Nephron (organoid): Measurements from ENCODE around the gene ALKAL2.

Experiments used
- H3K27ac Mint-ChIP-seq, 3 experiments: 2 replicates each; pipeline ENCODE4 v1.8.0; 2020; ENCODE audit warnings: mixed read lengths in 3 of 3, mild to moderate bottlenecking in 2 of 3, moderate library complexity in 1 of 3
- H3K27me3 Mint-ChIP-seq: 2 replicates; pipeline ENCODE4 v1.8.0; 2021; ENCODE audit warnings: low read depth, mild to moderate bottlenecking, moderate library complexity, mixed read lengths
- H3K36me3 Mint-ChIP-seq: 2 replicates; pipeline ENCODE4 v1.8.0; 2020; ENCODE audit warnings: low read depth, mixed read lengths
- H3K4me1 Mint-ChIP-seq: 2 replicates; pipeline ENCODE4 v1.8.0; 2020; ENCODE audit warnings: mixed read lengths
- H3K4me3 Mint-ChIP-seq, 3 experiments: 2 replicates each; pipeline ENCODE4 v1.8.0; 2020; ENCODE audit warnings: mild to moderate bottlenecking in 3 of 3, mixed read lengths in 3 of 3, moderate library complexity in 2 of 3
- H3K9me3 Mint-ChIP-seq: 2 replicates; pipeline ENCODE4 v1.8.0; 2020; ENCODE audit warnings: mixed read lengths
- TF ChIP-seq, protein P1 (sequence below), 3 experiments: fragments of 200-600 bp; sonication (generic); IDR thresholded peaks; one replicate each; pipeline ENCODE4 v1.5.0; 2021; ENCODE audit warnings: antibody characterized with exemption in 3 of 3; ENCODE audit not compliant: unreplicated experiment in 3 of 3

The ALKAL2 gene

DNA sequence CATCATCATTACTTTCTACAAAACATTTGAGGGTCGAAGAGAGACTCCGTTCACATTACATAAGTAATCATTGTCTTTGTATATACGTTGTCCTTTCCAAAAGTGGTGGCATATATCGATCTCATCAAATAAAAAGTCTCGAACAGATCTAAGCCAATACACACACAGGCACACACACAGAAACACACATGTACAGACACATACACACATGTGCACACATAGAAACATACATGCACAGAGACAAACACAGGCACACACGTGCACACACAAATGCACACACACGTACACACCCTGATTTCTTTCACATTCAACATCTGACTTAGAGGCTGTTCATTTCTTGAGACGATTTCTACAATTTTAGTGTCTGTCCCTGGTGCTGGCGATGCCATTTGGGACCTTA lies 17.5 kb upstream of the ALKAL2 start:
- Mint-ChIP-seq H3K4me3 (no peak overlapping the region), H3K36me3 (peaks cover 6% of the 10 kb centered on the region), H3K27ac (no peak overlapping the region), H3K27me3 (peaks cover 15% of the 10 kb centered on the region), H3K9me3 (peaks cover 19% of the 10 kb centered on the region), H3K4me1 (no peaks in the 10 kb centered on the region)
- TF ChIP-seq, protein P1, sequence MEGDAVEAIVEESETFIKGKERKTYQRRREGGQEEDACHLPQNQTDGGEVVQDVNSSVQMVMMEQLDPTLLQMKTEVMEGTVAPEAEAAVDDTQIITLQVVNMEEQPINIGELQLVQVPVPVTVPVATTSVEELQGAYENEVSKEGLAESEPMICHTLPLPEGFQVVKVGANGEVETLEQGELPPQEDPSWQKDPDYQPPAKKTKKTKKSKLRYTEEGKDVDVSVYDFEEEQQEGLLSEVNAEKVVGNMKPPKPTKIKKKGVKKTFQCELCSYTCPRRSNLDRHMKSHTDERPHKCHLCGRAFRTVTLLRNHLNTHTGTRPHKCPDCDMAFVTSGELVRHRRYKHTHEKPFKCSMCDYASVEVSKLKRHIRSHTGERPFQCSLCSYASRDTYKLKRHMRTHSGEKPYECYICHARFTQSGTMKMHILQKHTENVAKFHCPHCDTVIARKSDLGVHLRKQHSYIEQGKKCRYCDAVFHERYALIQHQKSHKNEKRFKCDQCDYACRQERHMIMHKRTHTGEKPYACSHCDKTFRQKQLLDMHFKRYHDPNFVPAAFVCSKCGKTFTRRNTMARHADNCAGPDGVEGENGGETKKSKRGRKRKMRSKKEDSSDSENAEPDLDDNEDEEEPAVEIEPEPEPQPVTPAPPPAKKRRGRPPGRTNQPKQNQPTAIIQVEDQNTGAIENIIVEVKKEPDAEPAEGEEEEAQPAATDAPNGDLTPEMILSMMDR (IDR thresholded peaks at IDR 0.05; ENCODE audit: unreplicated experiment in 3 of 3), result no peak

DNA sequence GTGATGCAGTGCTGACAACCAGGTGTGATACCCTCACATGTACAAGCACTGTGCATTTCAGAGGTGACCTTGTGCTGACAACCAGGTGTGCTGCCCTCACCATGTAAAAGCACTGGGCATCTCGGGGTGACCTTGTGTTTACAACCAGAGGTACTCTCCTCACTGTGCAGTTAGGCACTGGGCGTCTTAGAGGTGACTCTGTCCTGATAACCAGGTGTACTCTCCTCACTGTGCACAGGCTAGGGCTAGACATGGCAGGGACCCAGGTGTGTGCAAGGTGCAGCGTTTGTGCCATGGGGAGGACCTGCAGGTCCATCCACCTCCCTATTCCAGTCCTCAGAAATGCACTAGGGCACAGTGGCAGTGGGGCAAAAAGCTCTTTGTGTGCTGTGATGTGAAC lies 8.5 kb upstream of the ALKAL2 start:
- Mint-ChIP-seq H3K36me3 (no peaks in the 10 kb centered on the region), H3K27ac (no peak overlapping the region), H3K27me3 (peaks cover 50% of the 10 kb centered on the region), H3K9me3 (peaks cover 13% of the 10 kb centered on the region), H3K4me3 (no peak overlapping the region), H3K4me1 (no peaks in the 10 kb centered on the region)
- TF ChIP-seq, protein P1 (IDR thresholded peaks at IDR 0.05; ENCODE audit: unreplicated experiment in 3 of 3), result no peak

DNA sequence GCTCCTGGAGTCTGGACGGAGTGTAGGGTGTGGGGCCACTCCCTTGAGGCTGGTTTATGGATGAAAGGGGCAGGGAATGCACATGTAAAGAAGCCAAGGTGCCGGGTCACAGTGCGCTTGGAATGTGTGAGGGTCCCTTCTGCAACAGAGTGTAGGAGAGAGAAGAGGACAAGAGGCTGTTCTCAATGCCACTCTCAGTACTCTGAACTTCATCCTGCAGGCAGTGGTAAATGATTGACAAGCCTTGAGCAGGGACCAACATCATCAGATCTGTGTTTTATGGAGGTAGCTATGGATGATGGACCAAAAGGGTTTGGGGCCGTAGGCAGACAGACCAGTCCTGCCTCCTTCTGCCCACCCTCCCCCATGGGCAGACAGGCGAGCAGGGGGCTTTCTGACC lies 7.2 kb upstream of the ALKAL2 start:
- H3K36me3 Mint-ChIP-seq, result no peaks in the 10 kb centered on the region
- peaks cover 63% of the 10 kb centered on the region for H3K27me3 Mint-ChIP-seq
- TF ChIP-seq, protein P1 (IDR thresholded peaks at IDR 0.05; ENCODE audit: unreplicated experiment in 3 of 3), result no peak
- H3K27ac Mint-ChIP-seq, result peak overlapping the region in 1 of 3 experiments; percentile 22
- H3K4me1 Mint-ChIP-seq, result peaks cover 1% of the 10 kb centered on the region
- H3K4me3 Mint-ChIP-seq, result no peak overlapping the region
- peaks cover 7% of the 10 kb centered on the region for H3K9me3 Mint-ChIP-seq

DNA sequence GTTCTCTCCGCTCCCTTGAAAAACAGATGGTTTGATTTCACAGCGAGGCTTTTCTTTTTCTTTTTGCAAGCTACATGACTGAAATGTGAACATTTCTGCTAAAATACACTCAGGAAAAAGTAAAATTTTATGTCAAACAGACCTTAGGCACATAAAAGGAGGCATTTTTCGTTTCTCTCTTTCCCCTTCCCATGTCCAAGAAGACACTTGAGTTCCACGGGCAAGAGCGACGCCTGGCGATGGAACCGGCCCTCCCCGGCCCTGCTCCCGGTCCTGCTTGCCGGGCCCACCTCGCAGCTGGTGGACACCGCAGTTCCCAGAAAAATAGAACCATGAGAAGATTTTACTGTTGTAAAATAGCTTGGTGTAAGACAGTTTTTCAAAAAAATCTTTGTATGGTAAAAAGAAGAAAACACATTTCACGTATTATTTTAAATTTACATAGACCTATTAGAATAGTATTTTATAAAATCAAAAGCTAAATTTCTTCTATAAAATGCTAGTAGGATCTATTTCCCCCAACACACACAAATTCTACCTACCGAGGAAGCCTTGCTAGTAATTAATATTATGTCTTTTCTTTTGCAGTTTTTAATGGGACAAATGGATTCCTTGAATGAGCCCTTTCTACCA lies 2.3 kb upstream of the ALKAL2 start:
- Mint-ChIP-seq H3K4me3 (peak overlapping the region; percentile 83 to 95 (median 87)), H3K27ac (peak overlapping the region in 2 of 3 experiments; percentile 56 to 58), H3K4me1 (peaks cover 19% of the 10 kb centered on the region), H3K36me3 (no peaks in the 10 kb centered on the region), H3K9me3 (no peaks in the 10 kb centered on the region), H3K27me3 (peaks cover 67% of the 10 kb centered on the region)
- TF ChIP-seq, protein P1 (IDR thresholded peaks at IDR 0.05; ENCODE audit: unreplicated experiment in 3 of 3), result peak; percentile 70 to 88 (median 73)

DNA sequence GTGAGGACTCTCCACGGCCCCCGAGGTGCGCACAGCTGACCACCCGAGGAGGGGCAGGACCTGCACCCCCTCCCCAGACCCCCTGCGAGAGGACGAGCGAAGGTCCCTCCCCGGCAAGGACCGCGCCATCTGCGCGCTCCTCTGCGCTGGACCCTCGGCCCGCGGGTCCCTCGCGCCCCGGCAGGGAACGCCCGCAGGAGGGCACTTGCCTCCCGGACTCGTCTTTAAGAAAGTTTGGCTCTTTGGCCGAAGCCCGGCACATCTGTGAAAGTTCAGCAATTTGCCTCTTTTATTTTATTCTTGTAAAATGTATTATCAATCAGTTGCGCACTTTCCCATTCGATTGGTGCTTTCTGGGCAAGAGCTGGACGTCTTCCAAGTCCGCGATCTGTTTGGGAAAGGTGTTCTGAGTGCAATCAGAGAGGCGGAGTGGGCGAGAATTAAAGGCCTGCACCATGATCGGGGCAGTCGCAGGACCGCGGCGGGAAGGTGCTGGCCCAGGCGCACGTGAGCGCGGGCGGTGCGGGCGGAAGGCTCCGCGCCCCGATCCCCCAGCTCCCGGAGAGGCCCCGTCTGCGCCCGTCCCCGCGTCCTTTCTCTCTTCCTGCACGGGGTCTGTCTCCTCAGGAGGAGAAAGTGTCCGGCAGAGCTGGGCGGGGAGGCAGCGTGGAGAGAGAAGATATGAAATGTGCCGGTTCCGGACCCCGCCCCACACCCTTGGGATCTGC lies 1.6 kb upstream of the ALKAL2 start:
- TF ChIP-seq, protein P1 (IDR thresholded peaks at IDR 0.05; ENCODE audit: unreplicated experiment in 3 of 3), result no peak
- Mint-ChIP-seq H3K27ac (peak overlapping the region in 2 of 3 experiments; percentile 56 to 58), H3K9me3 (no peaks in the 10 kb centered on the region), H3K4me3 (peak overlapping the region; percentile 83 to 95 (median 87)), H3K36me3 (no peaks in the 10 kb centered on the region), H3K4me1 (peaks cover 19% of the 10 kb centered on the region), H3K27me3 (peaks cover 73% of the 10 kb centered on the region)
